ENCODE data around the gene DCAF16.

The DCAF16 gene

GRCh38 chr4:17765514-17766286 lies 44.9 kb downstream of the DCAF16 start:
- TF ChIP-seq, protein P1, sequence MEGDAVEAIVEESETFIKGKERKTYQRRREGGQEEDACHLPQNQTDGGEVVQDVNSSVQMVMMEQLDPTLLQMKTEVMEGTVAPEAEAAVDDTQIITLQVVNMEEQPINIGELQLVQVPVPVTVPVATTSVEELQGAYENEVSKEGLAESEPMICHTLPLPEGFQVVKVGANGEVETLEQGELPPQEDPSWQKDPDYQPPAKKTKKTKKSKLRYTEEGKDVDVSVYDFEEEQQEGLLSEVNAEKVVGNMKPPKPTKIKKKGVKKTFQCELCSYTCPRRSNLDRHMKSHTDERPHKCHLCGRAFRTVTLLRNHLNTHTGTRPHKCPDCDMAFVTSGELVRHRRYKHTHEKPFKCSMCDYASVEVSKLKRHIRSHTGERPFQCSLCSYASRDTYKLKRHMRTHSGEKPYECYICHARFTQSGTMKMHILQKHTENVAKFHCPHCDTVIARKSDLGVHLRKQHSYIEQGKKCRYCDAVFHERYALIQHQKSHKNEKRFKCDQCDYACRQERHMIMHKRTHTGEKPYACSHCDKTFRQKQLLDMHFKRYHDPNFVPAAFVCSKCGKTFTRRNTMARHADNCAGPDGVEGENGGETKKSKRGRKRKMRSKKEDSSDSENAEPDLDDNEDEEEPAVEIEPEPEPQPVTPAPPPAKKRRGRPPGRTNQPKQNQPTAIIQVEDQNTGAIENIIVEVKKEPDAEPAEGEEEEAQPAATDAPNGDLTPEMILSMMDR (IDR thresholded peaks at IDR 0.05; ENCODE audit: borderline replicate concordance, control extremely low read depth, extremely low read depth, insufficient read depth, missing control alignments) = no peak
- in situ Hi-C loops (cut with MboI; ENCODE audit: low sequenced_read_pairs, unreplicated experiment) = no loop called here
- DNase-seq (ENCODE audit: low spot score) = no peak

GRCh38 chr4:17763931-17764330 lies 46.6 kb downstream of the DCAF16 start:
- TF ChIP-seq, protein P1 (IDR thresholded peaks at IDR 0.05; ENCODE audit: borderline replicate concordance, control extremely low read depth, extremely low read depth, insufficient read depth, missing control alignments) = no peak
- DNase-seq (ENCODE audit: low spot score) = no peak
- in situ Hi-C loops (cut with MboI; ENCODE audit: low sequenced_read_pairs, unreplicated experiment) = no loop called here

GRCh38 chr4:17763416-17763815 lies 47.1 kb downstream of the DCAF16 start:
- in situ Hi-C loops (cut with MboI; ENCODE audit: low sequenced_read_pairs, unreplicated experiment) = no loop called here
- TF ChIP-seq, protein P1 (IDR thresholded peaks at IDR 0.05; ENCODE audit: borderline replicate concordance, control extremely low read depth, extremely low read depth, insufficient read depth, missing control alignments) = no peak
- no peak for DNase-seq (ENCODE audit: low spot score)

- in situ Hi-C loops (cut with MboI; ENCODE audit: low sequenced_read_pairs, unreplicated experiment) = no loop called here
- DNase-seq (ENCODE audit: low spot score) = no peak
- TF ChIP-seq, protein P1 (IDR thresholded peaks at IDR 0.05; ENCODE audit: borderline replicate concordance, control extremely low read depth, extremely low read depth, insufficient read depth, missing control alignments) = no peak
Observed at GRCh38 chr4:17762726-17763125, 47.8 kb downstream of the DCAF16 start.

DNA sequence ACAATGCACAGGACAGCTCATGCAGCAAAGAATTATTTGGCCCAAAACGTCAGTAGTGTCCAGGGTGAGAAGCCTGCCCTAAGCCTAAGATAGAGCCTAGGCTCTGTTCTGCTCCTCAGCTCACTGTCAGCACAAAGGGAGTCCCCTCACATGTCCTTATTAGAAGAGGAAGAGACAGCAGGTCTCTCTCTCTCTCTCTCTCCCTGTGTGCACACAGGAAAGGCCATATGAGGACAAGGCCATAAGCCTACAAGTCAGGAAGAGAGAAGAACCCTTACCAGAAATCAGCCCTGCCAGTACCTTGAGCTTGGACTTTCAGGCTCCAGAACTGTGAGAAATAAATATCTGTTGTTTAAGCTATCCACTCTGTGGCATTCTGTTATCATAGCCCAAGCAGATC lies 49.5 kb downstream of the DCAF16 start:
- TF ChIP-seq, protein P1 (IDR thresholded peaks at IDR 0.05; ENCODE audit: borderline replicate concordance, control extremely low read depth, extremely low read depth, insufficient read depth, missing control alignments) = no peak
- in situ Hi-C loops (cut with MboI; ENCODE audit: low sequenced_read_pairs, unreplicated experiment) = no loop called here
- DNase-seq (ENCODE audit: low spot score) = no peak

DNA sequence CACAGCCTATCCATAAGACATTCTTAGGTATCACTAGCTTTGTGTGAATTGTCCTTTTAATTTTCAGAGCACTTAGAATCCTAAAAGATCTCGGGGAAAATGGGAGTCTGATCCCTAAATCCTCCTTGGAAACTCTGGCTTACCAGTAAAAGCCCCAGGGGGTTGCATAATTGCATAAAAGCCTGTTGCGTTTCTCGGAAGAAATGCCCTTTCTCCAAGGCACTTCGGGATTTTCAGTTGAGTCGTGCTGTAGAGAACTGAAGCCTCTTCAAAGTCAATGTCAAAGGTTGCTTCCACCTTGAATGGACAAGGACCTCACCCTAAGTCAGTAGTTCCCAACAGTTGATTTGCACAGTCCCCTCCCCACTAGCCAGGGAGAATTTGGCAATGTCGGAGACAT lies 49.9 kb downstream of the DCAF16 start:
- TF ChIP-seq, protein P1 (IDR thresholded peaks at IDR 0.05; ENCODE audit: borderline replicate concordance, control extremely low read depth, extremely low read depth, insufficient read depth, missing control alignments) = no peak
- in situ Hi-C loops (cut with MboI; ENCODE audit: low sequenced_read_pairs, unreplicated experiment) = no loop called here
- DNase-seq (ENCODE audit: low spot score) = no peak

Measured in GM13976 (cell line).